ENCODE data around the gene TMEM255B. TPM values are rescaled to one million over a fixed set of nuclear protein-coding genes. Genes with fewer than 3 reads are reported as not detected.

TMEM255B gene
- total RNA-seq, 1 donor from 2014 or later, result 1.5 TPM

DNA sequence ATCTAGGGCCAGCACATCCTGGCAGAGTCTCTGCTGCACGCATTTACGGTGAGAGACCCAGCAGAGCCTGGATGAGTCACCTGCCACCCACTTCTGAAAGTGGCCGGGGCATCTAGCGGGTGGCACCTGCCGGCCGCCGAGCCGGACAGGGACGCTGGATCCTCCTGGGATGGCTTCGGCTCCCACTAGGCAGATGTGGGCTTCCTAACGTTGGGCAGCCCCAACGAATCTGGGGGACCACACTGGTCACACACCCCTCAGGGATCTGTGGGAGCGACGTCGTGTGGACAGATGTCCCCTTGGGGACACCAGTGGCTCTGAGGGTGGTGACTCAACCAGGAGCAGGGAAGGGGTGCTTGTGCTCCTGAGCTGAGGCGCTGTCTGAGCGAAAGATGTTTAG, 32.2 kb downstream of the TMEM255B start:
- no peaks in the 10 kb centered on the region for H3K9me3 Mint-ChIP-seq (ENCODE audit: low read depth)
- H3K36me3 Mint-ChIP-seq (ENCODE audit: insufficient read depth), result no peaks in the 10 kb centered on the region
- H3K27ac Mint-ChIP-seq, result no peak overlapping the region
- TF ChIP-seq, protein P1, sequence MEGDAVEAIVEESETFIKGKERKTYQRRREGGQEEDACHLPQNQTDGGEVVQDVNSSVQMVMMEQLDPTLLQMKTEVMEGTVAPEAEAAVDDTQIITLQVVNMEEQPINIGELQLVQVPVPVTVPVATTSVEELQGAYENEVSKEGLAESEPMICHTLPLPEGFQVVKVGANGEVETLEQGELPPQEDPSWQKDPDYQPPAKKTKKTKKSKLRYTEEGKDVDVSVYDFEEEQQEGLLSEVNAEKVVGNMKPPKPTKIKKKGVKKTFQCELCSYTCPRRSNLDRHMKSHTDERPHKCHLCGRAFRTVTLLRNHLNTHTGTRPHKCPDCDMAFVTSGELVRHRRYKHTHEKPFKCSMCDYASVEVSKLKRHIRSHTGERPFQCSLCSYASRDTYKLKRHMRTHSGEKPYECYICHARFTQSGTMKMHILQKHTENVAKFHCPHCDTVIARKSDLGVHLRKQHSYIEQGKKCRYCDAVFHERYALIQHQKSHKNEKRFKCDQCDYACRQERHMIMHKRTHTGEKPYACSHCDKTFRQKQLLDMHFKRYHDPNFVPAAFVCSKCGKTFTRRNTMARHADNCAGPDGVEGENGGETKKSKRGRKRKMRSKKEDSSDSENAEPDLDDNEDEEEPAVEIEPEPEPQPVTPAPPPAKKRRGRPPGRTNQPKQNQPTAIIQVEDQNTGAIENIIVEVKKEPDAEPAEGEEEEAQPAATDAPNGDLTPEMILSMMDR (IDR thresholded peaks at IDR 0.05; ENCODE audit: unreplicated experiment), result no peak
- no peaks in the 10 kb centered on the region for H3K4me1 Mint-ChIP-seq (ENCODE audit: low read depth)
- no peak for DNase-seq (ENCODE audit: low spot score, unreplicated experiment)
- no peak overlapping the region for H3K4me3 Mint-ChIP-seq (ENCODE audit: low read depth)
- H3K27me3 Mint-ChIP-seq, result peaks cover 7% of the 10 kb centered on the region

DNA sequence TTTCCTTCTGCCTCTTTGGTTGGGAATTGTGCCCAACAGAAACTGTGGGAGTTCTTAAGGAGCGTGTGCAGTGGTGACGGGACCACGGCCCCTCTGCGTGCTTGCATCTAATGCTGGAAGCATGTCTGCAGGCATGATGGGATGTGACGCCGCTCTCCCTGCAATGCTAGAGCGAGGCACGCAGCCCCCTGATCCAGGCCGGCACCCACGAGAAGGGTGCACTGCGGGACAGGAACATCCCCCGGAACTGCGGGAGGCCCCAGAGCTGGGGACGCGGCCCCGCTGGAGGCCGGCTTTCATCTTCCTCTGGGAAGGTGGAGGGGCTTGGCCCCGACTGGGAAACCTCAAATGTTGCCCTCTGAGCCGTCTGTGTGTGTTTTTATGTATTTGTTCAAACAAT, 32.7 kb downstream of the TMEM255B start:
- Mint-ChIP-seq H3K4me3 (ENCODE audit: low read depth) (no peak overlapping the region), H3K36me3 (ENCODE audit: insufficient read depth) (no peaks in the 10 kb centered on the region), H3K4me1 (ENCODE audit: low read depth) (no peaks in the 10 kb centered on the region), H3K27me3 (peaks cover 7% of the 10 kb centered on the region), H3K9me3 (ENCODE audit: low read depth) (no peaks in the 10 kb centered on the region), H3K27ac (no peak overlapping the region)
- TF ChIP-seq, protein P1 (IDR thresholded peaks at IDR 0.05; ENCODE audit: unreplicated experiment), result no peak
- DNase-seq (ENCODE audit: low spot score, unreplicated experiment), result no peak

DNA sequence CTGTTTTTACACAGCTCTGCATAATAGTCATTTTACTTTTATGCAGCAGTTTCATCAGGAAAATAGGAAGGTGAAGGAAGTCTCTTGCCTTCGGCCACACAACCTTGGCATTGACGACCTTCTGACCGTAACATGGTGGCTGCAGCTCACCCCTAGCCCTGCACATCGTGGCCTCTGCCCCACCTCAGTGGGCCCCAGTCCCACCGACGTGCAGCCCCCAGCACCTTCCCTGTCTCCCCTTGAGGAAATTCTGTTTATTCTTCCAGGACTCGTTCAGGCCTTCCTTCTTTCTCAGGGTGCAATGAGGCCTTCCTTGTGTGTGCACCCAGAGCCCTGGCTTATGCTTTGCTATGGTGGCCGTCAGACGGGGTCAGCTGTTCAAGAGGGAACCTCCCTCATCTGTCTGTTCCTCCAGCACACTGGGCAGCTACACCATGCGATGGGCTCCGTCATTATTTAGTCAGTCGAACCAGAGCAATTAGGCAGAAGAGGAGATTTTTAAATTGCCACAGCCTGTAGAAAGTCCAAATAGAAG, 33.3 kb downstream of the TMEM255B start:
- no peak overlapping the region for H3K27ac Mint-ChIP-seq
- DNase-seq (ENCODE audit: low spot score, unreplicated experiment), result no peak

DNA sequence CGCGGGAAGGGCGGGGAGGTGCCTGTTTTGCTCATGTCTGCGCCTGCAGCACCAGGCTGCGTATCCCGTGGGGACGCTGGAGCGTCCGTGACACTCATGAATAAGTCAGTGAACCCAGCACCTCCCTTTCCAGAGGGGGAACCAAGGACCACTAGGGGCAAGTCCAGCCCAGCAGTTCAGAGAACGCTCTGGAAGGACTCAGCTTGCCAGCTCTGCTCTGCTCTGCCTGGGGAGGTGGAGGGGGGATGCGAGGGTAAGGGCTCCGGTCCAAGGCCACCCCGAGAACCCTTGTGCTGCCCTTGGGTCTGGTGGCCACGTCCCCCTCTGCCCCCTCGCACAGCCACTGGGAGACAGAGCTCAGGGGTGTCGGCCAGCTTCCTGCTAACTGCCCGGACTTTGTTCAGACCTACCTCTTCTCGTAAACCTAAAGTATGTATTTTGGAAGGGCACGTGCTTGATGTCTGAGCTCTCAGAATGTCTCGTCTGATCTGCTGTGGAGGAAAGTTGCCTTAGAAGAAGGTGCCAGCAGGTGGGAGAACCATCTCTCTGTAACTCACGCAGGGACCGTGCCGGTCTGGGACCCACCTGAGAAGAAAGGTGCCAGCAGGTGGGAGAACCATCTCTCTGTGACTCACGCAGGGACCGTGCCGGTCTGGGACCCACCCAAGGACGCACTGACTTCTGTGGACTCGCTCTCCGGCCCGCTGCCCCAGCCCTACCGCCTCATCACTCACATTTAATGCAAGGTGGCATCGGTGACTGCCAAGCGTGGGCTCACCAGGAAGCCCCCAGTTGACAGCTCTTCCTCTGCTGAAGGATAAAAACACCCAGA, 34.1 kb downstream of the TMEM255B start:
- H3K4me1 Mint-ChIP-seq (ENCODE audit: low read depth), result no peaks in the 10 kb centered on the region
- TF ChIP-seq, protein P1 (IDR thresholded peaks at IDR 0.05; ENCODE audit: unreplicated experiment), result no peak
- no peak overlapping the region for H3K27ac Mint-ChIP-seq
- H3K9me3 Mint-ChIP-seq (ENCODE audit: low read depth), result no peaks in the 10 kb centered on the region
- no peak overlapping the region for H3K4me3 Mint-ChIP-seq (ENCODE audit: low read depth)
- no peaks in the 10 kb centered on the region for H3K36me3 Mint-ChIP-seq (ENCODE audit: insufficient read depth)
- H3K27me3 Mint-ChIP-seq, result peaks cover 7% of the 10 kb centered on the region
- DNase-seq (ENCODE audit: low spot score, unreplicated experiment), result no peak

More for the DNA sequence above, 33.3 kb downstream of the TMEM255B start:
- no peaks in the 10 kb centered on the region for H3K9me3 Mint-ChIP-seq (ENCODE audit: low read depth)
- TF ChIP-seq, protein P1 (IDR thresholded peaks at IDR 0.05; ENCODE audit: unreplicated experiment), result no peak
- H3K27me3 Mint-ChIP-seq, result peaks cover 7% of the 10 kb centered on the region
- H3K4me1 Mint-ChIP-seq (ENCODE audit: low read depth), result no peaks in the 10 kb centered on the region
- no peak overlapping the region for H3K4me3 Mint-ChIP-seq (ENCODE audit: low read depth)
- H3K36me3 Mint-ChIP-seq (ENCODE audit: insufficient read depth), result no peaks in the 10 kb centered on the region

DNA sequence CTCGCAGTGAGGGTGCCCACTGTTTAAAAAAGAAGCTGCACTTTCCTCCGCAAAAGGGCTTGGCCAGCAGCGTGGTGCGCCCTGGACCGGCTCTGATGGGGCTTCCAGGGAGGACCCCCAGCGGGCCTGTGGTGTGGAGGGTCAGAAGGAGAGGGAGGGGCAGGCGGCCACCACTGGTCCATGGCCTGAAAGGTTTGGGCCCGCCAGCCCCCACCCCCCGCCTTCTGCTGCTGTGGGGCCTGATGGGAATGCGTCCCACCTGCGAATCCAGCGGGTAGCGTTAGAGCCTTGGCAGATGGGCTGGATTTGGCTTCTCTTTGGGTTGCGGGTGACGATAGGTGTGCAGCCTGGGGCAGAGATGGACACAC, 34.7 kb downstream of the TMEM255B start:
- TF ChIP-seq, protein P1 (IDR thresholded peaks at IDR 0.05; ENCODE audit: unreplicated experiment), result no peak
- H3K27ac Mint-ChIP-seq, result no peak overlapping the region
- H3K9me3 Mint-ChIP-seq (ENCODE audit: low read depth), result no peaks in the 10 kb centered on the region

More for the DNA sequence above, 34.7 kb downstream of the TMEM255B start:
- peaks cover 7% of the 10 kb centered on the region for H3K27me3 Mint-ChIP-seq
- no peaks in the 10 kb centered on the region for H3K4me1 Mint-ChIP-seq (ENCODE audit: low read depth)
- no peaks in the 10 kb centered on the region for H3K36me3 Mint-ChIP-seq (ENCODE audit: insufficient read depth)
- H3K4me3 Mint-ChIP-seq (ENCODE audit: low read depth), result no peak overlapping the region
- no peak for DNase-seq (ENCODE audit: low spot score, unreplicated experiment)
